ENCODE measurements around the gene ERC2. TPM values are rescaled to one million over a fixed set of nuclear protein-coding genes. Genes with fewer than 3 reads are reported as not detected.

ERC2 gene
- total RNA-seq, 3 donors from 2014 or later = 0.16 TPM; not detected in 2

DNA sequence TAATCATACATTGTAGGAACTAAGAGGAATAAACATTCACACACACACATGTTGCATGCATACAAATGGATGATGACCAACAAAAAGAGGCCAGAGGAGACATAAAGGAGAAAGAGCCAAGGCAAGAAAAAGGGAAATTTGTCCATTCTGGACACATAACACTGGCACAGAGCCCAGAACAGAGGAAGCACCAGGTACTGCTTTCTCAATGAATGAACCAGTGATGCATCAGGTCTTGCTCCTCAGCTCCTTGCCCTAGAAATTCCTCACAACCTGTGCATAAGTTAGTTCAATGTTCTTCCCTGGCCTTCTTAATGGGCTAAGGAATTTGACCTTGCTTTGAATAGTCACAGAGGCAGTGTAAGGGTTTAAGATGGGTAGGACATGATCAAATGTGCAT, 270.3 kb downstream of the ERC2 start:
- Mint-ChIP-seq H3K9me3 (no peaks in the 10 kb centered on the region), H3K36me3 (ENCODE audit: insufficient read depth) (no peaks in the 10 kb centered on the region), H3K4me3 (no peak overlapping the region), H3K27me3 (ENCODE audit: low read depth) (no peaks in the 10 kb centered on the region), H3K4me1 (ENCODE audit: low read depth) (no peaks in the 10 kb centered on the region)
- DNase-seq (no peak), ATAC-seq (no peak)

DNA sequence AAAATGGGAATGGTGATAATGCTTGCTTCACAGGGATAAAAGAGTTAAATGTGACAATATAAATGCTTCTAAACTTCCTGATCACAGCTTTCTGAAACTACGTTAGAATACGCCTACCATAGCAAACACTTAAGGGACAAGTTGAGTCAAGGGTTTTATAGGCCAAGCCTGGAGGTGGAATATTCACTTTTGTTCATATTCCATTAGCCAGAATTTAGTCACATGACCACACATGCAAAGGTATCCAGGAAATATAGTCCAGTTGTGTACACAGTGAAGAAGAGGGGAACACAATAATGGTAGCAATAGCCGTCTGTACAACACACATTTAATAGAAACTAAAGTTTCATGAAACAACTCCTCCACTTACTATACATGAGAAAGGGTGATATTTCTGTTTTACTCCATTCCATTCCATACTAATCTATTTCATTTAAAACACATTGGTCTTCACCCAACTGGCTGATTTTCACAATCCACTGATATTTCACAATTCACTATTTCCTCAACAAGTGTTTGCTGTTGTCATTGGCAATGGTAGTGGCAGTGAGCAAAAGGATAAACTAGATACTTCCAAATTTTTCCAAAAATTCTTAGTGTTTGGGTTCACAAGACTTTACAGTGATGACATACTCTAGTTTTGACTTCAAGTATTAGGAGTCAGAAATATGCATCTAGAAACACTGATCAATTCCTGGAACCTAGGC, 270.9 kb downstream of the ERC2 start:
- no peak overlapping the region for H3K4me3 Mint-ChIP-seq

DNA sequence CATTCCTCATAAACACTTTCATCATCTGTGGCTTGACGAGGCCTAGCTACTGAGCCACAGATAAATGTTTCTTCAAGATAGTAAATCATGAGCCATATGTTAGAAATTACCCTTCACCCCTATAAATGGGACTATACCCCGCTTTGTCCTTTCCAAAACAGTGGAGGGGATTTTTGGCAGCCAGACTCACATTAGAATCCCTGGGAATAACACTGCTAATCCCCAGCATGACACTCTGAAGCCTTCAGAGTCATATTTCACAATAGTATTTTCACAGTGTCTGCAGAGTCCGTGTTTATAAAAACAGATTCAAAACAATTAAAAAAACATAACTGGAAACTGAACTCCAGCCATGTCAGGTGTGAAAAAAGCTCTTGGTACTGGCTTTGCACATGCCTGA, 271.6 kb downstream of the ERC2 start:
- Mint-ChIP-seq H3K4me1 (ENCODE audit: low read depth) (no peaks in the 10 kb centered on the region), H3K36me3 (ENCODE audit: insufficient read depth) (no peaks in the 10 kb centered on the region), H3K4me3 (no peak overlapping the region), H3K27me3 (ENCODE audit: low read depth) (no peaks in the 10 kb centered on the region), H3K9me3 (no peaks in the 10 kb centered on the region)
- DNase-seq (no peak), ATAC-seq (no peak)

More for the DNA sequence above, 270.9 kb downstream of the ERC2 start:
- H3K36me3 Mint-ChIP-seq (ENCODE audit: insufficient read depth) = no peaks in the 10 kb centered on the region
- H3K9me3 Mint-ChIP-seq = no peaks in the 10 kb centered on the region
- no peak for DNase-seq
- H3K27me3 Mint-ChIP-seq (ENCODE audit: low read depth) = no peaks in the 10 kb centered on the region
- no peaks in the 10 kb centered on the region for H3K4me1 Mint-ChIP-seq (ENCODE audit: low read depth)
- no peak for ATAC-seq

DNA sequence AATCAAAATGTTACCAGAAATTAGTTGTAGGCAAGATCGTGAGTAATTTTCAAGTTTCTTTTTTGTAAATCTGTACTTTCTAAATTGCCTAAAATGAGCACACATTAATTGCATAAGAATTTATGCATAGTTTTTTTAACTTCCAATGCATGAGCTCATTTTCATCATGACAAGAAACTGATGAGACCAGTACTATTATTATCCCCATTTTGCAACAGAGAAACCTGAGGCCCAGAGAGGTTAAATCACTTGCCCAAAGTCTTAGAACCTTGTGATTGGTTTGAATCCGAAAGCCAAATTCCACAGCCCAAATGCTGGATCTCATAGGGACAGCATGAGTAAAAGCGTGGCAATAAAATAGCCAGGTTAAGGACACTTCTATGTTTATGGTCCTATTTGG, 274.7 kb downstream of the ERC2 start:
- Mint-ChIP-seq H3K27me3 (ENCODE audit: low read depth) (peaks cover 2% of the 10 kb centered on the region), H3K36me3 (ENCODE audit: insufficient read depth) (no peaks in the 10 kb centered on the region), H3K4me1 (ENCODE audit: low read depth) (no peaks in the 10 kb centered on the region), H3K4me3 (no peak overlapping the region), H3K9me3 (no peaks in the 10 kb centered on the region)
- ATAC-seq = no peak
- DNase-seq = no peak

DNA sequence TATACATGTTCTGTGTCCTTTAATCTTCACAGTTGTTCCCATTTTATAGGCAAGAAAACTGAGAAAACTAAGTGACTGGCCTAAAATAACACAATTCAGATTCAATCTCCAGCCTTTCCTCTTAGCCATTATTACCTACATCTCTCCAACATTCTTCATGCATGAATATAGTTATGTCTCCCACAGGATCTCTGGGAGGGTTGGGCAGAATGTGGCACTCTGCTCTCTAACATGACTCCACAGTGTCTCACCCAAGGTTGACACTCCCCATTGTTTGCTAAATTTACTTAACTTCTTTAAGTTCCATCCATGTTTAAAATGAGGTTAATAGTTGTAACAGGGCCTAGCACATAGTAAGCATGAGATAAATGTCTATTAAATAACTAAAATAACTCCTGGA, 276.3 kb downstream of the ERC2 start:
- Mint-ChIP-seq H3K9me3 (no peaks in the 10 kb centered on the region), H3K36me3 (ENCODE audit: insufficient read depth) (no peaks in the 10 kb centered on the region), H3K4me3 (no peak overlapping the region), H3K27me3 (ENCODE audit: low read depth) (peaks cover 2% of the 10 kb centered on the region), H3K4me1 (ENCODE audit: low read depth) (no peaks in the 10 kb centered on the region)
- DNase-seq (no peak), ATAC-seq (no peak)

DNA sequence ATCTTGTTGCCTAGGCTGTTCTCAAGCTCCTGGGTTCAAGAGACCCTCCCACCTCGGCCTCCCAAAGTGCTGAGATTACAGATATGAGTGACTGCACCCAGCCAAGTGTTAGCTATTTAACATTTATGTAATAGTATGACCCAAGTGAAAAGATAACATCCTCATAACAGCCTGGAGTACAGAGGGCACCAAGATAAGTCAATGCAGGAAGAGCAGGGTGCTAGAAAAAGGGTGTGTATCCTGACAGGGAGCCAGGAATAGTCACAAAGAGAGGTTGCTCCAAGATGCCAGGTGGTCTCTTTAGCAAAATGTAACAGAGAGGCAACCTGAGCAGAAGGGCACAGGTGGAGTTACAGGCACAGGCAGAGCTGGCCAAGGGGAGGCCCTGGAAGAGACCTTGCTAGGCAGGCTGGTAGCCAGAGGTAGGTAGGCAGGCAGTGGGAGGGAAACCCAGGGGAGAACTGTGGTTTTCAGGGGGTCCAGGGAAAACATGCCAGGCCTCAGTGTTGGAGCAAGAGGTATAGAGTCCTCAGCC, 277.4 kb downstream of the ERC2 start:
- H3K27me3 Mint-ChIP-seq (ENCODE audit: low read depth) = peaks cover 2% of the 10 kb centered on the region
- no peaks in the 10 kb centered on the region for H3K4me1 Mint-ChIP-seq (ENCODE audit: low read depth)
- ATAC-seq = no peak
- no peaks in the 10 kb centered on the region for H3K9me3 Mint-ChIP-seq
- DNase-seq = no peak
- H3K4me3 Mint-ChIP-seq = no peak overlapping the region
- no peaks in the 10 kb centered on the region for H3K36me3 Mint-ChIP-seq (ENCODE audit: insufficient read depth)

DNA sequence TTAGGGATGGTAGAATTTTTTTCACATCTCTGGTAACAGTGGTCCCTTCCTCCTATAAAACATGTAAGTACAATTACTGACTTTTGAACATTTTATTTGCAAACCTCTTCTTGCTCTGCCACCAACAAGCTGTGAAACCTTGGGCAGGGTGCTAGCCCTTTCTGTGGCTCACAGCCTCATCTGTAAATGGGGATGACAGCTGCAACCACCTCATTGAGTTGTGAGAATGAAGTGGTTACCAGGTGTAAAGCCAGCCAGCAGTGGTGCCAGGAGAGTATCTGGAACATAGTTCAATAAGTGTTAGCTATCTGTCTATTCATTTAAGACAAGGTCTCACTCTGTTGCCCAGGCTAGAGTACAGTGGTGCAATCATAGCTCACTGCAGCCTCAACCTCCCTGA, 278.1 kb downstream of the ERC2 start:
- ATAC-seq = no peak
- H3K4me1 Mint-ChIP-seq (ENCODE audit: low read depth) = no peaks in the 10 kb centered on the region
- H3K27me3 Mint-ChIP-seq (ENCODE audit: low read depth) = peaks cover 2% of the 10 kb centered on the region
- DNase-seq = no peak
- H3K36me3 Mint-ChIP-seq (ENCODE audit: insufficient read depth) = no peaks in the 10 kb centered on the region
- no peak overlapping the region for H3K4me3 Mint-ChIP-seq
- H3K9me3 Mint-ChIP-seq = no peaks in the 10 kb centered on the region

DNA sequence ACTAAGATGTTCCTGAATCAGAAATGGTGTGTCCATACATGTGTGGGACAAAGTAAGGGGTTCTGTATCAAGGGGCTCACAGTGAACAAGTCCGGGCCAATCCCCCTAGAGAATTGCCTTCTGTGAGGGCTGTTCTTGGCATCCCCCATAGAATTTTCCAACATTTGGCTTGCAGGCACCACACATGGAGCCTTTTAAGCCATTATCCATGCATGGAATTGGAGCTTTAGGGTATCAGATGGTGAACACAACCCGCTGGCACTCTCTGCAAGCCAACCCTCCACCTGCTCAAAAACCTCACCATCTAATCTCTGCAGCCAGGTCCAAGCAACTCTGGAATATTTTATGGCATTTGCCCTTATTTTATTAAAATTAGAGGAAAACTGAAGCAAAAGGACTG, 278.7 kb downstream of the ERC2 start:
- Mint-ChIP-seq H3K4me1 (ENCODE audit: low read depth) (no peaks in the 10 kb centered on the region), H3K9me3 (no peaks in the 10 kb centered on the region), H3K36me3 (ENCODE audit: insufficient read depth) (no peaks in the 10 kb centered on the region), H3K4me3 (no peak overlapping the region), H3K27me3 (ENCODE audit: low read depth) (peaks cover 2% of the 10 kb centered on the region)
- ATAC-seq = no peak
- no peak for DNase-seq

DNA sequence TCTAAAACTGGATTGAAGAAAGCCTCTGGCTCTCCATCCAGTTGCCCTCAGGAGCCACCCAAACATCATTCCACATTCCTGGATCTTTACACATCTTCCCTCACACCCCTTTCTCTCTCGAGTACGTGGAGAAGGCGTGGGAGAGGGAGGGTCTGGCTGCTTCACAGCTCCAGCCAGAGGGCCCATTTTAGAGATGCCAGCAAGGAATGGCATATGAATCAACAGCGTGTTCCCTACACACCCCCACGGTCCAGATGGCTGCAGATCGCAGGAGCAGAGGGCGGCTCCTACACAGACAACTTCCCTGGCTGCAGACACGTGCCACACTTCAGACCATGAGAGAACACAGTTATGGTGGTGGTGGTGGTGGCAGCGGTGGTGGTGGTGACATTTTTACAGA, 280.1 kb downstream of the ERC2 start:
- H3K4me1 Mint-ChIP-seq (ENCODE audit: low read depth) = no peaks in the 10 kb centered on the region
- H3K36me3 Mint-ChIP-seq (ENCODE audit: insufficient read depth) = no peaks in the 10 kb centered on the region

DNA sequence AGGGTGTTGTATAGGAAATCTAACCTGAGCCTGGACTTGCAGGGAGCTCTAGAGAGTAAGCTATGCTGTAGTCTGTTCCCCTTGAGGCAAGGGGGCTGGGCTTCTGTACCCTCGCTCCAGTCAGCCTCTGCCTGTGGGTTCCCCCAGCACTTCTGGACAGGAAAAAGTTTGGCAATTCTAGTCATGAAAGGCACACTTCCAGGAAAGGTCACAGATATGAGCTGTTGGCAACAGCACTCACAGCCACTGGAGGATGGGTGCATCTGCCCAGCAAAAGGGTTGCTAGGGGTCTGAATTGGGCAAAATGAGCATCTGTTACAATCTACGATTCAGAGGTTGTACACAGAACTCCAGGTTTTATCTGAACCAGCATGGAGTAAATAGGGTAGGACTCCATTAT, 281.2 kb downstream of the ERC2 start:
- Mint-ChIP-seq H3K36me3 (ENCODE audit: insufficient read depth) (no peaks in the 10 kb centered on the region), H3K4me3 (no peak overlapping the region), H3K9me3 (no peaks in the 10 kb centered on the region), H3K27me3 (ENCODE audit: low read depth) (peaks cover 2% of the 10 kb centered on the region), H3K4me1 (ENCODE audit: low read depth) (no peaks in the 10 kb centered on the region)
- no peak for ATAC-seq
- DNase-seq = no peak

More for the DNA sequence above, 280.1 kb downstream of the ERC2 start:
- no peak for ATAC-seq
- no peak for DNase-seq
- H3K9me3 Mint-ChIP-seq = no peaks in the 10 kb centered on the region
- H3K4me3 Mint-ChIP-seq = no peak overlapping the region
- peaks cover 2% of the 10 kb centered on the region for H3K27me3 Mint-ChIP-seq (ENCODE audit: low read depth)

DNA sequence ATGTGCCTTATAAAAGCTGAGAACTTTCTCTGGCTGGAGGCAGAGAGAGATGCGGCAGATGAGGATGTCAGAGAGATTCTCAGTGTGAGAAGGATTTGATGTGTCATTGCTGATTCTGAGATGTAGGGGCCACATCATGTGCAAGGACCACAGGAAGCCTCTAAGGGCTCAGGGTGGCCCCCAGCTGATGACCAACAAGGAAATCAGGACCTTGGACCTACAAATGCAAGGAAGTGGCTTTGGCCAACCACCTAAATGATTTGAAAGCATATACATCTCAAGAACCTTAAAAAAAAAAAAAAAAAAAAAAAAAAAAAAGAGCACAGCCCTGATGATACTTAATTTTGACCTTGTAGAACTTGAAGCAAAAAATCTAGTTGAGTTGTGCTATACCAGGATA, 282.4 kb downstream of the ERC2 start:
- Mint-ChIP-seq H3K4me1 (ENCODE audit: low read depth) (no peaks in the 10 kb centered on the region), H3K27me3 (ENCODE audit: low read depth) (peaks cover 2% of the 10 kb centered on the region), H3K36me3 (ENCODE audit: insufficient read depth) (no peaks in the 10 kb centered on the region), H3K4me3 (no peak overlapping the region), H3K9me3 (no peaks in the 10 kb centered on the region)
- no peak for ATAC-seq
- DNase-seq = no peak

DNA sequence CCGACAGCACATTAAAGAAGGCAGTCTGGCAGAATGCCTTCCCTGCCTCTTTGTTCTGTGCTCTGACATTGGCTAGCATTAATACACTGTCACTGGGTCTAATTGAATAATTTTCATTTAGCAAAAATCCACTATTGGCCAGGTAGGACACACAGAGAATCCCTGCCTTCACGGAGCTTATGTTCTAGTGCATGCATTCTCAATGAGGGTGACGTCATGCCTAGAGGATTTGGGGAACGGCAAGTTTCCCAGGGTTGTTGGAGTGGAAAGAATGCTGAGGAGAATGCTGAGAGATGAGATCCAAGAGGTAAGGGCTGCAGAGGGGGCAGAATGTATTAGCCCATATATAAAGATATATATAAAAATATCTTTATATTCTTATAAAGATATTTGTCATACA, 284.7 kb downstream of the ERC2 start:
- ATAC-seq (no peak), DNase-seq (no peak)
- Mint-ChIP-seq H3K27me3 (ENCODE audit: low read depth) (peaks cover 3% of the 10 kb centered on the region), H3K4me1 (ENCODE audit: low read depth) (no peaks in the 10 kb centered on the region), H3K36me3 (ENCODE audit: insufficient read depth) (no peaks in the 10 kb centered on the region), H3K9me3 (no peaks in the 10 kb centered on the region), H3K4me3 (no peak overlapping the region)

DNA sequence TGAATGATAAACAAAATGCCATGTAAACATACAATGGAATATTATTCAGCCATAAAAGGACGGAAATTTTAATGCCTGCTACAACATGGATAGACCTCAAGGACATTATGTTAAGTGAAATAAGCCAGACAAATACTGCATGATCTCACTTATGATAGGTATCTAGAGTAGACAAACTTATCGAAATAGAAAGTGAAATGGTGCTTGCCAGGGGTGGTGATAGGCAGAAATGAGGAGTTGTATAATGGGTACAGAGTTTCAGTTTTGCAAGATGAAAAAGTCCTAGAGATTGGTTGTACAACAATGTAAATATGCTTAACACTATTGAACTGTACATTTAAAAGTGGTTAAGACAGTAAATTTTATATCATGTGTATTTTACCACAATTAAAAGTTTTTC, 287.8 kb downstream of the ERC2 start:
- no peak overlapping the region for H3K4me3 Mint-ChIP-seq
- no peaks in the 10 kb centered on the region for H3K36me3 Mint-ChIP-seq (ENCODE audit: insufficient read depth)
- H3K9me3 Mint-ChIP-seq = no peaks in the 10 kb centered on the region
- no peak for ATAC-seq
- peaks cover 5% of the 10 kb centered on the region for H3K27me3 Mint-ChIP-seq (ENCODE audit: low read depth)
- no peaks in the 10 kb centered on the region for H3K4me1 Mint-ChIP-seq (ENCODE audit: low read depth)
- no peak for DNase-seq

DNA sequence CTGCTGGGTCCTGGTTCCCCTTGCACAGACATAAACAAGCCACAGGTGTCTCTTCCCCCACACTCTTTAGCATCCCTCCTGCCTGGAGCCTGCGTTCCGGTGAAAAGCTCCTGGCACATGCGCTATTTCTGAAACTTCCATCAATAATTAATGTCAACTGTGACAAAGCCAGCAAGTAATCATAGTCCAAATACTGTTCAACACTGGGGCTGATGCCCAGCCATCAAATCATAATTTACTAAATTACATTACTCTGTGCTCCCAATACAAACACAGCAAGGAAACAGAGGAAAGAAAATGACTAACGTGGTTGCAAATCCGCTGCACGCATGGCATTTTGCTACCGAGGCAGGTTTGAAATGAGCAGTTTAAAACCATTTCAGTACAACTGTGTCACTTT, 294.7 kb downstream of the ERC2 start:
- DNase-seq = no peak
- no peaks in the 10 kb centered on the region for H3K4me1 Mint-ChIP-seq (ENCODE audit: low read depth)
- no peaks in the 10 kb centered on the region for H3K36me3 Mint-ChIP-seq (ENCODE audit: insufficient read depth)
- no peaks in the 10 kb centered on the region for H3K9me3 Mint-ChIP-seq
- no peak for ATAC-seq
- H3K4me3 Mint-ChIP-seq = no peak overlapping the region
- H3K27me3 Mint-ChIP-seq (ENCODE audit: low read depth) = peaks cover 8% of the 10 kb centered on the region

DNA sequence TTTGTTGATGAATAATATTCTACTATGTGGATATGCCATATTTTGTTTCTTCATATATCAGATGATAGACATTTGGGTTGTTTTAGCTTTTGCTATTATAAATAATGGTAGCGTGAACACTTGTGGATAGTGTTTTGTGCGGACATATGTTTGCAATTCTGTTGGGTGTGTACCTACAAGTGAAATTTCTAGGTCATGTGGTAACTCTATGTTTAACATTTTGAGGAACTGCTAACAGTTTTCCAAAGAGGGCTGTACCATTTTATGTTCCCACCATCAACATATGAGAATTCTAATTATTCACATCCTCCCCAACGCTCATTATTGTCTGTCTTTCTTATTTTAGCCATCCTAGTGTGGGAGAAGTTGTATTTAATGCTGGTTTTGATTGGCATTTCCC, 303.8 kb downstream of the ERC2 start:
- H3K9me3 Mint-ChIP-seq = peaks cover 15% of the 10 kb centered on the region
- H3K36me3 Mint-ChIP-seq (ENCODE audit: insufficient read depth) = no peaks in the 10 kb centered on the region
- no peaks in the 10 kb centered on the region for H3K27me3 Mint-ChIP-seq (ENCODE audit: low read depth)
- no peaks in the 10 kb centered on the region for H3K4me1 Mint-ChIP-seq (ENCODE audit: low read depth)
- no peak for ATAC-seq
- H3K4me3 Mint-ChIP-seq = no peak overlapping the region
- no peak for DNase-seq
